OCI-LY7 (cell line): ENCODE results near the gene ELMO1. TPM values are rescaled to one million over a fixed set of nuclear protein-coding genes. Genes with fewer than 3 reads are reported as not detected.

Source experiments
- BruUV-seq: library from RNA; stranded (reverse); fragments of 400-500 nt; replicated peaks from 2 replicates; lab custom pipeline; 2021; lab: Mats Ljungman, UMichigan
- CTCF ChIA-PET: fragments of 300-600 bp; sonication (Branson Sonifier 250); formaldehyde crosslinking; loops from one replicate; lab custom pipeline; 2022; ENCODE audit warnings: antibody characterized with exemption; ENCODE audit not compliant: unreplicated experiment; lab: Charles Lee
- POLR2A ChIA-PET: fragments of 300-600 bp; sonication (Branson Sonifier 250); formaldehyde crosslinking; loops from one replicate; lab custom pipeline; 2022; ENCODE audit warnings: antibody characterized with exemption; lab: Charles Lee
- DNase-seq: peaks from one replicate; pipeline ENCODE4 v3.0.0-alpha.2; 2015; ENCODE audit warnings: low spot score
- H2AFZ ChIP-seq: fragments of 200-600 bp; sonication (generic), shearing (Covaris generic); 2 replicates; pipeline ENCODE4 v1.6.1; 2014; ENCODE audit warnings: mild to moderate bottlenecking, antibody characterized with exemption, low read length, moderate library complexity
- H3K27ac ChIP-seq: fragments of 200-600 bp; sonication (generic); 2 replicates; pipeline ENCODE4 v1.5.1; 2014; ENCODE audit warnings: mixed run types, low read depth, mild to moderate bottlenecking, moderate library complexity, low read length, inconsistent platforms; ENCODE audit not compliant: poor library complexity, severe bottlenecking
- H3K36me3 ChIP-seq: fragments of 200-600 bp; sonication (generic); 2 replicates; pipeline ENCODE4 v1.6.1; 2014; ENCODE audit warnings: mild to moderate bottlenecking, antibody characterized with exemption, low read length, moderate library complexity, mixed read lengths; ENCODE audit not compliant: insufficient read depth
- H3K4me1 ChIP-seq: fragments of 200-600 bp; sonication (generic); 2 replicates; pipeline ENCODE4 v1.5.1; 2014; ENCODE audit warnings: mild to moderate bottlenecking, low read length; ENCODE audit not compliant: insufficient read depth, poor library complexity, severe bottlenecking
- H3K4me2 ChIP-seq: fragments of 200-600 bp; sonication (generic); 2 replicates; pipeline ENCODE4 v1.6.1; 2014; ENCODE audit warnings: mild to moderate bottlenecking, low read length
- H3K4me3 ChIP-seq: fragments of 200-600 bp; sonication (generic); 2 replicates; pipeline ENCODE4 v1.5.1; 2014; ENCODE audit warnings: mild to moderate bottlenecking, low read depth, low read length; ENCODE audit not compliant: poor library complexity, severe bottlenecking
- H3K79me2 ChIP-seq: fragments of 200-600 bp; sonication (generic); 2 replicates; pipeline ENCODE4 v1.6.1; 2016; ENCODE audit warnings: low read depth, mild to moderate bottlenecking, low read length, moderate library complexity, mixed read lengths; ENCODE audit not compliant: insufficient read depth
- H3K9me2 ChIP-seq: fragments of 200-600 bp; sonication (generic); 2 replicates; pipeline ENCODE4 v1.6.1; 2016; ENCODE audit warnings: mild to moderate bottlenecking, low read length, mixed read lengths; ENCODE audit not compliant: insufficient read depth
- H3K9me3 ChIP-seq: fragments of 200-600 bp; sonication (generic); 2 replicates; pipeline ENCODE4 v1.6.1; 2014; ENCODE audit warnings: mild to moderate bottlenecking, mixed run types, low read length, mixed read lengths
- H4K20me1 ChIP-seq: fragments of 200-600 bp; sonication (generic); 2 replicates; pipeline ENCODE4 v1.6.1; 2014; ENCODE audit warnings: mild to moderate bottlenecking, antibody characterized with exemption, low read length, moderate library complexity, mixed read lengths; ENCODE audit not compliant: insufficient read depth
- CTCF ChIP-seq: fragments of 200-600 bp; sonication (generic); conservative IDR thresholded peaks from 2 replicates; pipeline ENCODE4 v1.5.1; 2014; ENCODE audit warnings: mild to moderate bottlenecking, antibody characterized with exemption, low read length, moderate library complexity, mixed read lengths
- EZH2phosphoT487 ChIP-seq: fragments of 200-600 bp; sonication (generic); IDR thresholded peaks from 2 replicates; pipeline ENCODE4 v1.6.1; 2018; ENCODE audit warnings: low read depth, borderline replicate concordance, mild to moderate bottlenecking, mixed run types, antibody characterized with exemption, low read length, moderate library complexity, mixed read lengths
- intact Hi-C: fragments of 100-400 bp; cut with micrococcal nuclease; formaldehyde crosslinking; loops from one replicate; pipeline ENCODE4 v1.10.0; 2022; ENCODE audit not compliant: unreplicated experiment
- total RNA-seq, 2 experiments: library from RNA; depleted of rRNA in 1 of 2; stranded (reverse); fragments of >200 nt in 1 of 2; shearing (Covaris generic) in 1 of 2; gene quantifications; 2 replicates each; pipeline ENCODE4 v1.2.3, GENCODE V29; 2014 to 2022

ELMO1 gene
- total RNA-seq, 2 experiments from 2014 or later = 101 to 103 TPM

GRCh38 chr7:37102518-37103137 lies 346.0 kb downstream of the ELMO1 start:
- no peak overlapping the region for H3K27ac ChIP-seq
- peaks cover 7% of the 10 kb centered on the region for H3K4me1 ChIP-seq
- H3K4me3 ChIP-seq = no peak overlapping the region
- ChIA-PET CTCF (no interaction called here), POLR2A (interaction anchor here (0.6 kb wide), 1 partner anchor 97 kb away, joined by 5 read pairs; no protein-coding TSS in a partner anchor)
- no peak for DNase-seq
- BruUV-seq = no TSS peak
- no peaks in the 10 kb centered on the region for H3K79me2 ChIP-seq
- no peaks in the 10 kb centered on the region for H3K9me3 ChIP-seq
- H3K4me2 ChIP-seq = no peak overlapping the region
- H3K36me3 ChIP-seq = no peaks in the 10 kb centered on the region
- no peak for TF ChIP-seq EZH2phosphoT487
- no peak for TF ChIP-seq CTCF
- peaks cover 5% of the 10 kb centered on the region; the same call in 1 of the 2 replicates for H4K20me1 ChIP-seq
- H3K9me2 ChIP-seq = no peaks in the 10 kb centered on the region
- intact Hi-C loops = no loop called here
- H2AFZ ChIP-seq = no peak overlapping the region

- no peak for DNase-seq
- Histone ChIP-seq H3K9me2 (no peaks in the 10 kb centered on the region), H3K4me1 (no peaks in the 10 kb centered on the region), H3K36me3 (peaks cover 11% of the 10 kb centered on the region), H2AFZ (no peak overlapping the region), H4K20me1 (no peaks in the 10 kb centered on the region), H3K4me2 (no peak overlapping the region), H3K9me3 (no peaks in the 10 kb centered on the region), H3K27ac (no peak overlapping the region), H3K79me2 (no peaks in the 10 kb centered on the region), H3K4me3 (no peak overlapping the region)
- intact Hi-C loops = no loop called here
- CTCF ChIA-PET = no interaction called here
- BruUV-seq = no TSS peak
- POLR2A ChIA-PET = no interaction called here
- no peak for TF ChIP-seq EZH2phosphoT487
- TF ChIP-seq CTCF = no peak
Measured at GRCh38 chr7:37100735-37101331, 347.8 kb downstream of the ELMO1 start.

- Histone ChIP-seq H3K36me3 (peaks cover 31% of the 10 kb centered on the region), H3K27ac (no peak overlapping the region), H4K20me1 (no peaks in the 10 kb centered on the region), H3K9me3 (no peaks in the 10 kb centered on the region), H3K9me2 (no peaks in the 10 kb centered on the region), H3K4me2 (no peak overlapping the region), H3K4me3 (no peak overlapping the region), H3K79me2 (no peaks in the 10 kb centered on the region), H2AFZ (no peak overlapping the region), H3K4me1 (no peaks in the 10 kb centered on the region)
- no TSS peak for BruUV-seq
- no peak for TF ChIP-seq EZH2phosphoT487
- TF ChIP-seq CTCF = no peak
- DNase-seq = no peak
- intact Hi-C loops = no loop called here
- POLR2A ChIA-PET = no interaction called here
- CTCF ChIA-PET = no interaction called here
Measured at GRCh38 chr7:37098762-37099161, 349.9 kb downstream of the ELMO1 start.
